Heart right ventricle (tissue), 16 donors: Measurements from ENCODE around the gene ZNF385B. TPM values are rescaled to one million over a fixed set of nuclear protein-coding genes. Genes with fewer than 3 reads are reported as not detected.
A peak's percentile ranks its signal among the peaks of the same experiment; 100 is the strongest.

Source experiments
- ATAC-seq, 8 donors: fragments of 200-7000 bp; cut with Tn5 transposase; one replicate each; pipeline ENCODE4 v1.9.1; 2020; ENCODE audit warnings: mild to moderate bottlenecking in 8 of 8, moderate library complexity in 8 of 8, moderate number of reproducible peaks in 1 of 8
- DNase-seq, 2 donors: peaks; one replicate each; pipeline ENCODE4 v3.0.0-alpha.2; 2020
- H3K27ac ChIP-seq, 10 donors: fragments of 200-600 bp; sonication (generic) in 2 of 10; one replicate each; pipeline versions ENCODE4 v1.5.0 to v1.8.0; 2020 to 2022; ENCODE audit warnings: mild to moderate bottlenecking in 3 of 10
- H3K27me3 ChIP-seq, 7 donors: fragments of 200-600 bp; one replicate each; pipeline ENCODE4 v1.8.0; 2021 to 2022; ENCODE audit warnings: mild to moderate bottlenecking in 2 of 7
- H3K36me3 ChIP-seq, 9 donors: fragments of 200-600 bp; sonication (generic) in 1 of 9; one replicate each; pipeline versions ENCODE4 v1.5.0 to v1.8.0; 2020 to 2022; ENCODE audit warnings: mild to moderate bottlenecking in 2 of 9
- H3K4me1 ChIP-seq, 9 donors: fragments of 200-600 bp; sonication (generic) in 1 of 9; one replicate each; pipeline versions ENCODE4 v1.5.0 to v1.8.0; 2020 to 2022; ENCODE audit warnings: mild to moderate bottlenecking in 4 of 9
- H3K4me3 ChIP-seq, 10 donors: fragments of 200-600 bp; sonication (generic) in 2 of 10; one replicate each; pipeline versions ENCODE4 v1.5.0 to v1.8.0; 2020 to 2022; ENCODE audit warnings: mild to moderate bottlenecking in 7 of 10, moderate library complexity in 2 of 10
- H3K9me3 ChIP-seq, 11 donors: fragments of 200-600 bp in 10 of 11; sonication (generic) in 2 of 11; one replicate each; pipeline versions ENCODE4 v1.5.0 to v1.8.0; 2013 to 2022; ENCODE audit warnings: mild to moderate bottlenecking in 2 of 11, control low read depth in 1 of 11, moderate library complexity in 1 of 11
- CTCF ChIP-seq, 9 donors: fragments of 200-600 bp; sonication (generic) in 2 of 9; IDR thresholded peaks; one replicate each; pipeline versions ENCODE4 v1.5.0 to v1.8.0; 2021 to 2022; ENCODE audit warnings: antibody characterized with exemption in 9 of 9, mild to moderate bottlenecking in 5 of 9, moderate library complexity in 1 of 9
- WGBS, 2 donors: extraction: QIAGEN DNeasy Blood & Tissue Kit; methylation state at CpG; one replicate each; pipeline ENCODE4 v1.1.7; 2013; ENCODE audit warnings: inconsistent platforms in 1 of 2; 5-methylcytosine and 5-hydroxymethylcytosine counted together
- intact Hi-C, 10 donors: fragments of 100-400 bp; cut with DNase I; formaldehyde crosslinking; loops; one replicate each; pipeline versions ENCODE4 v1.11.1 to v1.14.2; 2022
- polyA plus RNA-seq, 2 donors: library from polyadenylated mRNA; stranded (reverse); fragments of 200-250 nt; gene quantifications; one replicate each; pipeline ENCODE4 v1.2.3, GENCODE V29; 2013
- total RNA-seq, 10 donors: library from RNA; stranded (reverse); fragmentation: NEBNext Ultra II Directional in 3 of 10; extraction: Animal tissue kit (Norgen Biotek cat#: 25700) in 3 of 10; gene quantifications; one replicate each; pipeline versions ENCODE4 v1.2.1 to v1.2.4, GENCODE V29; 2021 to 2023
- donor health status: Arrhythmogenic right ventricular cardiomyopathy.
- donor health status: ischemic (EF 13 %, LVEDD 7.1; RV severe dilation, severe dysfunction).
- donor health status: healthy with polysubstance abuse.
- donor health status: DM: no; HTN: yes; CAD: no.
- donor health status: DM: no; HTN: no; CAD: no.
- donor health status: ischemic (EF 25% LVEDD 6.9; RV normal size, moderate dysfunction).
- donor health status: ischemic (EF 25% LVEDD 5.7; RV mildly dilated, moderate dysfunction).
- donor health status: healthy.
- donor health status: DM: yes; HTN: yes; CAD: no.
- donor health status: Ischemic cardiomyopathy.
- donor health status: ischemic (EF 35%, LVEDD 5.7; RV mildly dilated, moderate dysfunction).
- donor health status: nonischemic (EF 11% LVEDD 7.7; RV severe dilation, severe dysfunction).
- donor health status: DM: yes; HTN: yes; CAD: no.
- donor health status: PGD.
- donor health status: ischemic (EF 29% LVEDD 5.4; RV normal size, mild dysfunction).
- donor health status: nonischemic (EF 23%, LVEDD 6.1; RV moderate dilation, normal function).

Gene ZNF385B
- total and polyA plus RNA-seq, 12 donors: 0.19 to 19.7 (median 1.7) TPM

- H3K27ac ChIP-seq: no peak overlapping the region
- 22 to 25% methylated on average over 5 of the region's 5 CpGs for WGBS, 2 donors
- H3K4me1 ChIP-seq: peaks cover 0 to 5% (median 0%) of the 10 kb centered on the region in 9 donors
- H3K36me3 ChIP-seq: no peaks in the 10 kb centered on the region
- TF ChIP-seq CTCF (IDR thresholded peaks at IDR 0.05): no peak
- H3K27me3 ChIP-seq: peaks cover 0 to 9% (median 0%) of the 10 kb centered on the region in 7 donors
- ATAC-seq (peak in 1 of 8 donors; percentile 57), DNase-seq (no peak)
- intact Hi-C loops: loop anchor here in 6 of 10 donors (5.0 to 10.0 kb wide), 5 partner anchors 131 to 323 kb away; no protein-coding TSS in a partner anchor
- H3K9me3 ChIP-seq: no peaks in the 10 kb centered on the region
- H3K4me3 ChIP-seq: no peak overlapping the region
Observed at GRCh38 chr2:179745635-179746256, 115.7 kb downstream of the ZNF385B start.

- ATAC-seq (no peak), DNase-seq (no peak)
- Histone ChIP-seq H3K27me3 (peaks cover 0 to 9% (median 0%) of the 10 kb centered on the region in 7 donors), H3K4me3 (no peak overlapping the region), H3K4me1 (peaks cover 0 to 5% (median 0%) of the 10 kb centered on the region in 9 donors), H3K9me3 (no peaks in the 10 kb centered on the region), H3K36me3 (no peaks in the 10 kb centered on the region), H3K27ac (no peak overlapping the region)
- intact Hi-C loops: loop anchor here in 5 of 10 donors (10.0 kb wide), 4 partner anchors 130 to 320 kb away; no protein-coding TSS in a partner anchor
- no peak for TF ChIP-seq CTCF (IDR thresholded peaks at IDR 0.05)
- WGBS, 2 donors: 70 to 81% methylated on average over 5 of the region's 5 CpGs
Observed at GRCh38 chr2:179744401-179744800, 117.0 kb downstream of the ZNF385B start.

GRCh38 chr2:179741317-179741716 is 120.1 kb downstream of the ZNF385B start:
- no peak for DNase-seq
- Histone ChIP-seq H3K27ac (no peak overlapping the region), H3K4me3 (no peak overlapping the region), H3K27me3 (peaks cover 0 to 9% (median 0%) of the 10 kb centered on the region in 7 donors), H3K36me3 (no peaks in the 10 kb centered on the region), H3K4me1 (peaks cover 0 to 5% (median 0%) of the 10 kb centered on the region in 9 donors), H3K9me3 (no peaks in the 10 kb centered on the region)
- no peak for TF ChIP-seq CTCF (IDR thresholded peaks at IDR 0.05)
- intact Hi-C loops: loop anchor here in 5 of 10 donors (10.0 kb wide), 4 partner anchors 127 to 317 kb away; no protein-coding TSS in a partner anchor
- ATAC-seq: no peak

GRCh38 chr2:179729966-179730365 is 131.4 kb downstream of the ZNF385B start:
- TF ChIP-seq CTCF (IDR thresholded peaks at IDR 0.05): no peak
- Histone ChIP-seq H3K36me3 (no peaks in the 10 kb centered on the region), H3K27ac (no peak overlapping the region), H3K9me3 (no peaks in the 10 kb centered on the region), H3K4me3 (no peak overlapping the region), H3K27me3 (peaks cover 0 to 3% (median 0%) of the 10 kb centered on the region in 7 donors), H3K4me1 (no peaks in the 10 kb centered on the region)
- no peak for DNase-seq
- intact Hi-C loops: no loop called here
- WGBS, 2 donors: 75 to 85% methylated on average over 1 of the region's 1 CpG
- no peak for ATAC-seq
